Muscle layer of duodenum (tissue), 2 donors: ENCODE measurements around the gene EBF3.

Experiments used
- H3K27ac ChIP-seq: one replicate; pipeline ENCODE4 v1.7.0; 2013; ENCODE audit warnings: mild to moderate bottlenecking, low read length
- H3K27me3 ChIP-seq: one replicate; pipeline ENCODE4 v1.7.0; 2013; ENCODE audit warnings: low read depth, mild to moderate bottlenecking, control low read depth, low read length
- H3K36me3 ChIP-seq, 2 donors: one replicate each; pipeline ENCODE4 v1.7.0; 2013; ENCODE audit warnings: low read length in 2 of 2, control low read depth in 1 of 2, mild to moderate bottlenecking in 1 of 2; ENCODE audit not compliant: insufficient read depth in 2 of 2, control insufficient read depth in 1 of 2
- H3K4me1 ChIP-seq, 2 donors: one replicate each; pipeline ENCODE4 v1.7.0; 2013; ENCODE audit warnings: low read length in 2 of 2, mild to moderate bottlenecking in 2 of 2, control low read depth in 1 of 2, moderate library complexity in 1 of 2; ENCODE audit not compliant: insufficient read depth in 2 of 2, control insufficient read depth in 1 of 2
- H3K4me3 ChIP-seq, 2 donors: one replicate each; pipeline ENCODE4 v1.7.0; 2013; ENCODE audit warnings: low read length in 2 of 2, low read depth in 1 of 2, mild to moderate bottlenecking in 1 of 2
- H3K9me3 ChIP-seq, 2 donors: one replicate each; pipeline ENCODE4 v1.7.0; 2013; ENCODE audit warnings: low read length in 2 of 2, control low read depth in 1 of 2, mild to moderate bottlenecking in 1 of 2; ENCODE audit not compliant: control insufficient read depth in 1 of 2
- donor health status: healthy.

Gene EBF3

GRCh38 chr10:129840196-129840590 is 123.9 kb downstream of the EBF3 start:
- H3K27me3 ChIP-seq: no peaks in the 10 kb centered on the region
- H3K27ac ChIP-seq: no peak overlapping the region
- H3K4me3 ChIP-seq: no peak overlapping the region
- no peaks in the 10 kb centered on the region for H3K9me3 ChIP-seq
- no peaks in the 10 kb centered on the region for H3K36me3 ChIP-seq
- no peaks in the 10 kb centered on the region for H3K4me1 ChIP-seq

- no peaks in the 10 kb centered on the region for H3K9me3 ChIP-seq
- H3K36me3 ChIP-seq: no peaks in the 10 kb centered on the region
Observed at GRCh38 chr10:129839285-129840195, 124.5 kb downstream of the EBF3 start.

GRCh38 chr10:129838794-129839193 is 125.3 kb downstream of the EBF3 start:
- Histone ChIP-seq H3K36me3 (no peaks in the 10 kb centered on the region), H3K27me3 (no peaks in the 10 kb centered on the region), H3K9me3 (no peaks in the 10 kb centered on the region), H3K4me3 (no peak overlapping the region), H3K4me1 (no peaks in the 10 kb centered on the region), H3K27ac (no peak overlapping the region)

More at GRCh38 chr10:129839285-129840195, 124.5 kb downstream of the EBF3 start:
- H3K4me3 ChIP-seq: no peak overlapping the region
- no peaks in the 10 kb centered on the region for H3K4me1 ChIP-seq
- no peak overlapping the region for H3K27ac ChIP-seq
- no peaks in the 10 kb centered on the region for H3K27me3 ChIP-seq

- Histone ChIP-seq H3K27me3 (no peaks in the 10 kb centered on the region), H3K4me1 (no peaks in the 10 kb centered on the region), H3K27ac (no peak overlapping the region), H3K36me3 (no peaks in the 10 kb centered on the region), H3K4me3 (no peak overlapping the region), H3K9me3 (no peaks in the 10 kb centered on the region)
Observed at GRCh38 chr10:129837909-129838582, 126.0 kb downstream of the EBF3 start.

GRCh38 chr10:129836253-129836652 is 127.8 kb downstream of the EBF3 start:
- no peaks in the 10 kb centered on the region for H3K27me3 ChIP-seq
- H3K9me3 ChIP-seq: no peaks in the 10 kb centered on the region
- no peaks in the 10 kb centered on the region for H3K36me3 ChIP-seq
- no peaks in the 10 kb centered on the region for H3K4me1 ChIP-seq
- H3K4me3 ChIP-seq: no peak overlapping the region
- no peak overlapping the region for H3K27ac ChIP-seq

- Histone ChIP-seq H3K27me3 (no peaks in the 10 kb centered on the region), H3K27ac (no peak overlapping the region), H3K4me3 (no peak overlapping the region), H3K36me3 (no peaks in the 10 kb centered on the region), H3K9me3 (no peaks in the 10 kb centered on the region), H3K4me1 (no peaks in the 10 kb centered on the region)
Observed at GRCh38 chr10:129833994-129834739, 129.9 kb downstream of the EBF3 start.

GRCh38 chr10:129833468-129833950 is 130.6 kb downstream of the EBF3 start:
- no peaks in the 10 kb centered on the region for H3K36me3 ChIP-seq
- H3K27ac ChIP-seq: no peak overlapping the region
- no peak overlapping the region for H3K4me3 ChIP-seq
- no peaks in the 10 kb centered on the region for H3K27me3 ChIP-seq
- H3K9me3 ChIP-seq: no peaks in the 10 kb centered on the region
- no peaks in the 10 kb centered on the region for H3K4me1 ChIP-seq

- Histone ChIP-seq H3K9me3 (no peaks in the 10 kb centered on the region), H3K27ac (no peak overlapping the region), H3K4me1 (no peaks in the 10 kb centered on the region), H3K36me3 (no peaks in the 10 kb centered on the region), H3K4me3 (no peak overlapping the region), H3K27me3 (no peaks in the 10 kb centered on the region)
Observed at GRCh38 chr10:129832573-129833467, 131.3 kb downstream of the EBF3 start.

- no peaks in the 10 kb centered on the region for H3K9me3 ChIP-seq
- H3K27me3 ChIP-seq: no peaks in the 10 kb centered on the region
- no peak overlapping the region for H3K4me3 ChIP-seq
- no peak overlapping the region for H3K27ac ChIP-seq
- no peaks in the 10 kb centered on the region for H3K4me1 ChIP-seq
- no peaks in the 10 kb centered on the region for H3K36me3 ChIP-seq
Observed at GRCh38 chr10:129831150-129831549, 132.9 kb downstream of the EBF3 start.

- H3K36me3 ChIP-seq: no peaks in the 10 kb centered on the region
Observed at GRCh38 chr10:129825826-129826225, 138.2 kb downstream of the EBF3 start.

More at GRCh38 chr10:129825826-129826225, 138.2 kb downstream of the EBF3 start:
- Histone ChIP-seq H3K27ac (no peak overlapping the region), H3K4me1 (no peaks in the 10 kb centered on the region), H3K27me3 (no peaks in the 10 kb centered on the region), H3K4me3 (no peak overlapping the region), H3K9me3 (no peaks in the 10 kb centered on the region)
